HEK293 (cell line): ENCODE measurements around the gene PRR16.

Experiments
- CTCF ChIA-PET: fragments of 350-600 bp; formaldehyde crosslinking; extraction: SDS; loops from one replicate; lab custom pipeline; 2021; ENCODE audit warnings: antibody characterized with exemption; lab: Yijun Ruan, JAX
- POLR2A ChIA-PET: fragments of 300-600 bp; formaldehyde crosslinking; extraction: SDS; loops from one replicate; lab custom pipeline; 2020; ENCODE audit warnings: antibody characterized with exemption, inconsistent platforms; lab: Yijun Ruan, JAX
- H3K27ac ChIP-seq: fragments of 200-500 bp; sonication (Bioruptor generic); 2 replicates; pipeline ENCODE4 v1.5.1; 2014; ENCODE audit warnings: low read depth, low read length, control low read depth, inconsistent platforms; ENCODE audit errors: extremely low read depth
- H3K36me3 ChIP-seq, 2 experiments: fragments of 200-500 bp in 1 of 2; sonication (Bioruptor generic) in 1 of 2; 1 replicate in 1 of 2; 2 replicates in 1 of 2; pipeline ENCODE4 v1.5.1; 2014 to 2017; ENCODE audit warnings: inconsistent platforms in 2 of 2, low read length in 2 of 2; ENCODE audit not compliant: control insufficient read depth in 2 of 2, insufficient read depth in 1 of 2
- H3K4me1 ChIP-seq: fragments of 200-500 bp; sonication (Bioruptor generic); 2 replicates; pipeline ENCODE4 v1.5.1; 2014; ENCODE audit warnings: mild to moderate bottlenecking, low read length, inconsistent platforms; ENCODE audit not compliant: control insufficient read depth, insufficient read depth
- H3K4me3 ChIP-seq: 2 replicates; pipeline ENCODE4 v1.5.1; 2011; ENCODE audit warnings: low read depth, mild to moderate bottlenecking, control low read depth, low read length, moderate library complexity
- H3K9me3 ChIP-seq: fragments of 200-500 bp; sonication (Bioruptor generic); 2 replicates; pipeline ENCODE4 v1.5.1; 2014; ENCODE audit warnings: low read depth, low read length, inconsistent platforms; ENCODE audit not compliant: control insufficient read depth, insufficient read depth
- GLI2 ChIP-seq: fragments of 450-650 bp; formaldehyde crosslinking; IDR thresholded peaks from 2 replicates; pipeline ENCODE4; 2017; ENCODE audit warnings: missing biosample characterization, missing genetic modification characterization, low read depth, borderline replicate concordance
- GLI4 ChIP-seq: fragments of 450-650 bp; formaldehyde crosslinking; IDR thresholded peaks from 2 replicates; pipeline ENCODE4 v1.5.1; 2016; ENCODE audit warnings: missing biosample characterization, missing genetic modification characterization
- HOXA7 ChIP-seq: sonication (generic); formaldehyde crosslinking; IDR thresholded peaks from 2 replicates; pipeline ENCODE4 v1.8.1; 2022; ENCODE audit warnings: missing genetic modification reagents, borderline replicate concordance
- KLF10 ChIP-seq: fragments of 450-650 bp; IDR thresholded peaks from 2 replicates; pipeline ENCODE4 v1.5.1; 2018; ENCODE audit warnings: missing biosample characterization, mild to moderate bottlenecking, missing genetic modification characterization
- KLF7 ChIP-seq: fragments of 450-650 bp; formaldehyde crosslinking; IDR thresholded peaks from 2 replicates; pipeline ENCODE4 v1.5.1; 2016; ENCODE audit warnings: missing biosample characterization, missing genetic modification characterization, borderline replicate concordance
- MZF1 ChIP-seq: fragments of 450-650 bp; formaldehyde crosslinking; IDR thresholded peaks from 2 replicates; pipeline ENCODE4 v1.5.1; 2017; ENCODE audit warnings: missing biosample characterization, missing genetic modification characterization, borderline replicate concordance
- REST ChIP-seq: fragments of 450-650 bp; formaldehyde crosslinking; IDR thresholded peaks from 2 replicates; pipeline ENCODE4 v1.5.1; 2016; ENCODE audit warnings: missing biosample characterization, missing genetic modification characterization
- SALL2 ChIP-seq: fragments of 450-650 bp; formaldehyde crosslinking; IDR thresholded peaks from 2 replicates; pipeline ENCODE4 v1.5.0; 2017; ENCODE audit warnings: missing biosample characterization, mild to moderate bottlenecking, missing genetic modification characterization, borderline replicate concordance
- SCRT2 ChIP-seq: fragments of 450-650 bp; formaldehyde crosslinking; IDR thresholded peaks from 2 replicates; pipeline ENCODE4 v1.5.1; 2016; ENCODE audit warnings: missing biosample characterization, missing genetic modification characterization
- ZBTB26 ChIP-seq: fragments of 450-650 bp; formaldehyde crosslinking; optimal IDR thresholded peaks from 2 replicates; pipeline ENCODE3; 2016; ENCODE audit warnings: missing biosample characterization, mild to moderate bottlenecking, missing genetic modification characterization
- ZNF10 ChIP-seq: fragments of 450-650 bp; formaldehyde crosslinking; IDR thresholded peaks from 2 replicates; pipeline ENCODE4 v1.5.1; 2017; ENCODE audit warnings: missing biosample characterization, missing genetic modification characterization
- ZNF324 ChIP-seq: fragments of 450-650 bp; formaldehyde crosslinking; IDR thresholded peaks from 2 replicates; pipeline ENCODE4 v1.5.1; 2016; ENCODE audit warnings: missing biosample characterization, missing genetic modification characterization
- ZNF391 ChIP-seq: fragments of 450-650 bp; formaldehyde crosslinking; IDR thresholded peaks from 2 replicates; pipeline ENCODE4 v1.5.1; 2016; ENCODE audit warnings: low read depth, missing biosample characterization, missing genetic modification characterization, borderline replicate concordance
- ZNF501 ChIP-seq: fragments of 450-650 bp; formaldehyde crosslinking; IDR thresholded peaks from 2 replicates; pipeline ENCODE4 v1.5.1; 2016; ENCODE audit warnings: missing biosample characterization, missing genetic modification characterization
- ZNF513 ChIP-seq: fragments of 450-650 bp; IDR thresholded peaks from 2 replicates; pipeline ENCODE4 v1.5.1; 2018; ENCODE audit warnings: missing biosample characterization, missing genetic modification characterization
- ZNF626 ChIP-seq: fragments of 450-650 bp; sonication (Bioruptor Pico); formaldehyde crosslinking; IDR thresholded peaks from 2 replicates; pipeline ENCODE4 v1.5.1; 2018; ENCODE audit warnings: missing biosample characterization, missing genetic modification characterization, inconsistent platforms
- ZNF664 ChIP-seq: fragments of 450-650 bp; formaldehyde crosslinking; IDR thresholded peaks from 2 replicates; pipeline ENCODE4 v1.5.1; 2016; ENCODE audit warnings: missing biosample characterization, missing genetic modification characterization
- ZNF670 ChIP-seq: fragments of 450-650 bp; formaldehyde crosslinking; IDR thresholded peaks from 2 replicates; pipeline ENCODE4 v1.5.1; 2016; ENCODE audit warnings: missing biosample characterization, missing genetic modification characterization, low read depth
- ZNF704 ChIP-seq: fragments of 450-650 bp; formaldehyde crosslinking; IDR thresholded peaks from 2 replicates; pipeline ENCODE4 v1.5.1; 2016; ENCODE audit warnings: missing biosample characterization, missing genetic modification characterization
- ZNF837 ChIP-seq: fragments of 450-650 bp; formaldehyde crosslinking; IDR thresholded peaks from 2 replicates; pipeline ENCODE4 v1.5.1; 2016; ENCODE audit warnings: missing biosample characterization, missing genetic modification characterization

The PRR16 gene

GRCh38 chr5:120615967-120616645 lies 152.0 kb downstream of the PRR16 start:
- no peak overlapping the region for H3K4me3 ChIP-seq
- CTCF ChIA-PET, result no interaction called here
- POLR2A ChIA-PET, result no interaction called here
- H3K36me3 ChIP-seq, result no peaks in the 10 kb centered on the region
- no peaks in the 10 kb centered on the region for H3K9me3 ChIP-seq
- TF ChIP-seq GLI4 (tag by site-specific recombination), result no peak
- no peak for TF ChIP-seq ZNF837 (tag by site-specific recombination)
- TF ChIP-seq MZF1 (tag by site-specific recombination), result no peak
- no peak for TF ChIP-seq ZNF501
- no peak for TF ChIP-seq ZNF10 (tag by site-specific recombination)
- TF ChIP-seq ZNF670, result no peak
- H3K27ac ChIP-seq, result no peak overlapping the region
- no peaks in the 10 kb centered on the region for H3K4me1 ChIP-seq

- Histone ChIP-seq H3K9me3 (no peaks in the 10 kb centered on the region), H3K4me3 (no peak overlapping the region), H3K36me3 (no peaks in the 10 kb centered on the region)
- POLR2A ChIA-PET, result no interaction called here
- no peak for TF ChIP-seq ZNF837 (tag by site-specific recombination)
- TF ChIP-seq ZNF391 (tag by site-specific recombination), result no peak
- no peak for TF ChIP-seq ZNF704 (tag by site-specific recombination)
- no peak for TF ChIP-seq ZNF513
- no peak for TF ChIP-seq REST (tag by site-specific recombination)
- TF ChIP-seq, all 188 proteins: peak for 0
- H3K4me1 ChIP-seq, result no peaks in the 10 kb centered on the region
- no peak overlapping the region for H3K27ac ChIP-seq
- CTCF ChIA-PET, result no interaction called here
These were observed 157.2 kb downstream of the PRR16 start for GRCh38 chr5:120621339-120621738.

GRCh38 chr5:120624021-120624563 lies 160.0 kb downstream of the PRR16 start:
- CTCF ChIA-PET, result no interaction called here
- no peak overlapping the region for H3K27ac ChIP-seq
- no peak for TF ChIP-seq ZNF626 (tag by site-specific recombination)
- H3K36me3 ChIP-seq, result no peaks in the 10 kb centered on the region
- POLR2A ChIA-PET, result no interaction called here
- no peaks in the 10 kb centered on the region for H3K4me1 ChIP-seq
- no peaks in the 10 kb centered on the region for H3K9me3 ChIP-seq
- no peak overlapping the region for H3K4me3 ChIP-seq

GRCh38 chr5:120628156-120628555 lies 164.1 kb downstream of the PRR16 start:
- no peak for TF ChIP-seq ZNF664 (tag by site-specific recombination)
- TF ChIP-seq KLF7 (tag by site-specific recombination), result no peak
- TF ChIP-seq KLF10 (tag by site-specific recombination), result no peak
- no peak for TF ChIP-seq GLI2 (tag by site-specific recombination)
- no peak for TF ChIP-seq SALL2 (tag by site-specific recombination)
- no peak for TF ChIP-seq SCRT2 (tag by site-specific recombination)
- no peak for TF ChIP-seq ZBTB26 (tag by site-specific recombination)
- TF ChIP-seq ZNF324, result no peak
- no peak for TF ChIP-seq HOXA7 (CRISPR knock-in tag)
- no peaks in the 10 kb centered on the region for H3K9me3 ChIP-seq
- H3K36me3 ChIP-seq, result no peaks in the 10 kb centered on the region
- ChIA-PET CTCF (no interaction called here), POLR2A (no interaction called here)
- H3K4me3 ChIP-seq, result no peak overlapping the region
- H3K4me1 ChIP-seq, result no peaks in the 10 kb centered on the region
- no peak overlapping the region for H3K27ac ChIP-seq
